Heart left ventricle (tissue), 16 donors: ENCODE results near the gene SH3BP5. TPM values are rescaled to one million over a fixed set of nuclear protein-coding genes. Genes with fewer than 3 reads are reported as not detected.
A peak's percentile ranks its signal among the peaks of the same experiment; 100 is the strongest.

Experiments
- ATAC-seq, 4 donors: fragments of 200-7000 bp; cut with Tn5 transposase; one replicate each; pipeline ENCODE4 v1.9.1; 2020 to 2022; ENCODE audit warnings: moderate library complexity in 4 of 4, mild to moderate bottlenecking in 3 of 4, moderate number of reproducible peaks in 1 of 4
- DNase-seq, 5 donors: peaks; one replicate each; pipeline ENCODE4 v3.0.0-alpha.2; 2020
- H3K27ac ChIP-seq, 12 donors: fragments of 200-600 bp; sonication (generic) in 4 of 12; one replicate each; pipeline versions ENCODE4 v1.5.0 to v1.8.0; 2016 to 2022; ENCODE audit warnings: mild to moderate bottlenecking in 2 of 12
- H3K27me3 ChIP-seq, 9 donors: fragments of 200-600 bp; sonication (generic) in 2 of 9; one replicate each; pipeline versions ENCODE4 v1.5.1 to v1.8.0; 2016 to 2022; ENCODE audit warnings: mild to moderate bottlenecking in 3 of 9
- H3K36me3 ChIP-seq, 9 donors: fragments of 200-600 bp; sonication (generic) in 2 of 9; one replicate each; pipeline versions ENCODE4 v1.5.0 to v1.8.0; 2018 to 2022; ENCODE audit warnings: mild to moderate bottlenecking in 2 of 9
- H3K4me1 ChIP-seq, 12 donors: fragments of 200-600 bp; sonication (generic) in 4 of 12; one replicate each; pipeline versions ENCODE4 v1.5.0 to v1.8.0; 2016 to 2022; ENCODE audit warnings: mild to moderate bottlenecking in 3 of 12
- H3K4me3 ChIP-seq, 12 donors: fragments of 200-600 bp; sonication (generic) in 4 of 12; one replicate each; pipeline versions ENCODE4 v1.5.0 to v1.8.0; 2017 to 2022; ENCODE audit warnings: mild to moderate bottlenecking in 9 of 12, moderate library complexity in 4 of 12
- H3K9me3 ChIP-seq, 12 donors: fragments of 200-600 bp; sonication (generic) in 4 of 12; one replicate each; pipeline versions ENCODE4 v1.5.0 to v1.8.0; 2016 to 2022; ENCODE audit warnings: mild to moderate bottlenecking in 1 of 12
- CTCF ChIP-seq, 12 donors: fragments of 200-600 bp; sonication (generic) in 4 of 12; IDR thresholded peaks; one replicate each; pipeline versions ENCODE4 v1.5.0 to v1.8.0; 2018 to 2022; ENCODE audit warnings: antibody characterized with exemption in 12 of 12, mild to moderate bottlenecking in 5 of 12
- POLR2A ChIP-seq, 2 donors: fragments of 450-650 bp; IDR thresholded peaks; one replicate each; pipeline ENCODE4 v1.6.1; 2017; ENCODE audit warnings: antibody characterized with exemption in 2 of 2, mild to moderate bottlenecking in 2 of 2, moderate library complexity in 2 of 2
- WGBS, 4 donors: extraction: QIAGEN DNeasy Blood & Tissue Kit in 2 of 4; methylation state at CpG; one replicate each; pipeline versions ENCODE4 v1.1.5 to v1.1.7; 2013 to 2018; 5-methylcytosine and 5-hydroxymethylcytosine counted together
- intact Hi-C, 10 donors: fragments of 100-400 bp; cut with DNase I; formaldehyde crosslinking; loops; one replicate each; pipeline versions ENCODE4 v1.11.1 to v1.14.2; 2022
- polyA plus RNA-seq, 2 donors: library from polyadenylated mRNA; stranded (reverse); fragments of 200-250 nt; gene quantifications; one replicate each; pipeline ENCODE4 v1.2.3, GENCODE V29; 2013
- total RNA-seq, 9 donors: library from RNA; depleted of rRNA in 2 of 9; stranded (reverse); fragments of >200 nt in 2 of 9; fragmentation: NEBNext Ultra II Directional in 3 of 9; extraction: Animal tissue kit (Norgen Biotek cat#: 25700) in 3 of 9; gene quantifications; one replicate each; pipeline versions ENCODE4 v1.1.0 to v1.2.4, GENCODE V29; 2016 to 2023
- donor health status: ischemic (EF 13 %, LVEDD 7.1; RV severe dilation, severe dysfunction).
- donor health status: healthy with polysubstance abuse.
- donor health status: DM: no; HTN: yes; CAD: no.
- donor health status: DM: no; HTN: no; CAD: no.
- donor health status: ischemic (EF 25% LVEDD 6.9; RV normal size, moderate dysfunction).
- donor health status: ischemic (EF 25% LVEDD 5.7; RV mildly dilated, moderate dysfunction).
- donor health status: healthy.
- donor health status: DM: yes; HTN: yes; CAD: no.
- donor health status: ischemic (EF 35%, LVEDD 5.7; RV mildly dilated, moderate dysfunction).
- donor health status: nonischemic (EF 11% LVEDD 7.7; RV severe dilation, severe dysfunction).
- donor health status: DM: yes; HTN: yes; CAD: no.
- donor health status: PGD.
- donor health status: ischemic (EF 29% LVEDD 5.4; RV normal size, mild dysfunction).
- donor health status: nonischemic (EF 23%, LVEDD 6.1; RV moderate dilation, normal function).

The SH3BP5 gene
- total and polyA plus RNA-seq, 11 donors: 4.9 to 28.6 (median 9.9) TPM

GRCh38 chr3:15348246-15348645 is 15.9 kb upstream of the SH3BP5 start:
- H3K9me3 ChIP-seq: peaks cover 0 to 23% (median 9%) of the 10 kb centered on the region in 12 donors
- no peak overlapping the region for H3K4me3 ChIP-seq
- WGBS, 4 donors: 66 to 72% (median 69%) methylated on average over 1 of the region's 1 CpG
- intact Hi-C loops: no loop called here
- TF ChIP-seq POLR2A (IDR thresholded peaks at IDR 0.05) (no peak), CTCF (IDR thresholded peaks at IDR 0.05) (no peak)
- DNase-seq (no peak), ATAC-seq (no peak)
- H3K27ac ChIP-seq: peak overlapping the region in 1 of 12 donors; percentile 67
- no peaks in the 10 kb centered on the region for H3K36me3 ChIP-seq
- H3K4me1 ChIP-seq: peaks cover 0 to 37% (median 0%) of the 10 kb centered on the region in 12 donors
- H3K27me3 ChIP-seq: no peaks in the 10 kb centered on the region

GRCh38 chr3:15347737-15348110 is 15.3 kb upstream of the SH3BP5 start:
- H3K27ac ChIP-seq: peak overlapping the region in 1 of 12 donors; percentile 67
- intact Hi-C loops: no loop called here
- no peaks in the 10 kb centered on the region for H3K27me3 ChIP-seq
- H3K9me3 ChIP-seq: peaks cover 0 to 25% (median 9%) of the 10 kb centered on the region in 12 donors
- peaks cover 0 to 41% (median 0%) of the 10 kb centered on the region in 12 donors for H3K4me1 ChIP-seq
- no peak for DNase-seq
- H3K36me3 ChIP-seq: no peaks in the 10 kb centered on the region
- no peak for TF ChIP-seq CTCF (IDR thresholded peaks at IDR 0.05)
- no peak for TF ChIP-seq POLR2A (IDR thresholded peaks at IDR 0.05)
- 84 to 94% (median 88%) methylated on average over 3 of the region's 3 CpGs for WGBS, 4 donors
- H3K4me3 ChIP-seq: no peak overlapping the region
- no peak for ATAC-seq

- H3K27ac ChIP-seq: peak overlapping the region in 1 of 12 donors; percentile 67
- H3K4me3 ChIP-seq: no peak overlapping the region
- 91 to 93% (median 92%) methylated on average over 7 of the region's 7 CpGs for WGBS, 4 donors
- peaks cover 0 to 23% (median 9%) of the 10 kb centered on the region in 12 donors for H3K9me3 ChIP-seq
- no peak for DNase-seq
- peaks cover 0 to 44% (median 0%) of the 10 kb centered on the region in 12 donors for H3K4me1 ChIP-seq
- TF ChIP-seq CTCF (IDR thresholded peaks at IDR 0.05) (no peak), POLR2A (IDR thresholded peaks at IDR 0.05) (no peak)
- intact Hi-C loops: no loop called here
- no peak for ATAC-seq
- H3K36me3 ChIP-seq: no peaks in the 10 kb centered on the region
- no peaks in the 10 kb centered on the region for H3K27me3 ChIP-seq
Observed at GRCh38 chr3:15347063-15347736, 14.8 kb upstream of the SH3BP5 start.

- Histone ChIP-seq H3K4me3 (no peak overlapping the region), H3K9me3 (peaks cover 0 to 17% (median 5%) of the 10 kb centered on the region in 12 donors), H3K27ac (no peak overlapping the region), H3K4me1 (peaks cover 0 to 41% (median 0%) of the 10 kb centered on the region in 12 donors), H3K36me3 (no peaks in the 10 kb centered on the region), H3K27me3 (no peaks in the 10 kb centered on the region)
- TF ChIP-seq CTCF (IDR thresholded peaks at IDR 0.05) (no peak), POLR2A (IDR thresholded peaks at IDR 0.05) (no peak)
- 92 to 98% (median 97%) methylated on average over 2 of the region's 2 CpGs for WGBS, 4 donors
- DNase-seq (no peak), ATAC-seq (no peak)
- intact Hi-C loops: no loop called here
Observed at GRCh38 chr3:15346516-15346915, 14.1 kb upstream of the SH3BP5 start.
